Neural cell (in vitro differentiated cells): ENCODE measurements around the gene CAP2. TPM values are rescaled to one million over a fixed set of nuclear protein-coding genes. Genes with fewer than 3 reads are reported as not detected.
"Not testable (repeated sequence)": the region's sequence is repeated elsewhere in the genome, so short reads cannot be mapped to it uniquely, and the experiment has no call there.

Experiments
- H2AFZ ChIP-seq: fragments of 200-600, 300-800 bp; sonication (generic), shearing (Covaris generic); 2 replicates; pipeline ENCODE4 v1.6.0; 2014; ENCODE audit warnings: low read depth, mild to moderate bottlenecking, antibody characterized with exemption, low read length, moderate library complexity
- H3F3A ChIP-seq: fragments of 200-600 bp; shearing (Covaris generic); 2 replicates; pipeline ENCODE4 v1.6.1; 2016; ENCODE audit warnings: mild to moderate bottlenecking, moderate library complexity, mixed read lengths, antibody characterized with exemption, low read length; ENCODE audit not compliant: insufficient read depth, poor library complexity, severe bottlenecking
- H3K27ac ChIP-seq: fragments of 200-600, 300-800 bp; sonication (generic), shearing (Covaris generic); 2 replicates; pipeline ENCODE4 v1.5.1; 2014; ENCODE audit warnings: mild to moderate bottlenecking, low read length, moderate library complexity
- H3K27me3 ChIP-seq: fragments of 300-800, 200-600 bp; sonication (generic), shearing (Covaris generic); 2 replicates; pipeline ENCODE4 v1.6.0; 2014; ENCODE audit warnings: mild to moderate bottlenecking, low read depth, low read length, moderate library complexity; ENCODE audit not compliant: insufficient read depth
- H3K36me3 ChIP-seq: fragments of 300-800, 200-600 bp; sonication (generic), shearing (Covaris generic); 2 replicates; pipeline ENCODE4 v1.5.1; 2014; ENCODE audit warnings: mild to moderate bottlenecking, antibody characterized with exemption, low read length, moderate library complexity; ENCODE audit not compliant: insufficient read depth
- H3K4me2 ChIP-seq: fragments of 300-800, 200-600 bp; sonication (generic), shearing (Covaris generic); 2 replicates; pipeline ENCODE4 v1.6.0; 2014; ENCODE audit warnings: mild to moderate bottlenecking, low read length
- H3K4me3 ChIP-seq: fragments of 300-800, 200-600 bp; sonication (generic), shearing (Covaris generic); 2 replicates; pipeline ENCODE4 v1.5.1; 2014; ENCODE audit warnings: mild to moderate bottlenecking, low read length, moderate library complexity
- H3K79me2 ChIP-seq: fragments of 200-600 bp; shearing (Covaris generic); replicated peaks from 2 replicates; pipeline ENCODE4 v1.6.0; 2014; ENCODE audit warnings: mild to moderate bottlenecking, low read length, moderate library complexity; ENCODE audit not compliant: insufficient read depth
- H3K9ac ChIP-seq: fragments of 300-800, 200-600 bp; sonication (generic), shearing (Covaris generic); 2 replicates; pipeline ENCODE4 v1.6.1; 2016; ENCODE audit warnings: mild to moderate bottlenecking, low read length, mixed read lengths
- H3K9me2 ChIP-seq: fragments of 200-600 bp; shearing (Covaris generic); 2 replicates; pipeline ENCODE4 v1.6.1; 2016; ENCODE audit warnings: mild to moderate bottlenecking, low read length, mixed read lengths; ENCODE audit not compliant: insufficient read depth
- H3K9me3 ChIP-seq: fragments of 200-600, 300-800 bp; sonication (generic), shearing (Covaris generic); 2 replicates; pipeline ENCODE4 v1.6.1; 2016; ENCODE audit warnings: mild to moderate bottlenecking, mixed run types, low read length, moderate library complexity, mixed read lengths
- H4K20me1 ChIP-seq: fragments of 200-600 bp; shearing (Covaris generic); 2 replicates; pipeline ENCODE4 v1.6.1; 2016; ENCODE audit warnings: mild to moderate bottlenecking, mixed run types; ENCODE audit not compliant: insufficient read depth
- CTCF ChIP-seq: fragments of 450-650 bp; IDR thresholded peaks from 2 replicates; pipeline ENCODE4 v1.5.1; 2014; ENCODE audit warnings: antibody characterized with exemption, mild to moderate bottlenecking, moderate library complexity; ENCODE audit not compliant: poor library complexity, severe bottlenecking
- EP300 ChIP-seq: fragments of 450-650 bp; conservative IDR thresholded peaks from 2 replicates; pipeline ENCODE4 v1.6.1; 2014; ENCODE audit warnings: antibody characterized with exemption, mild to moderate bottlenecking, moderate library complexity; ENCODE audit not compliant: poor library complexity, severe bottlenecking
- EZH2 ChIP-seq: fragments of 200-600, 300-800 bp; shearing (Covaris generic), sonication (generic); IDR thresholded peaks from 2 replicates; pipeline ENCODE4 v1.6.1; 2014; ENCODE audit warnings: antibody characterized with exemption, low read length, borderline replicate concordance, mild to moderate bottlenecking; ENCODE audit not compliant: insufficient read depth, poor library complexity, severe bottlenecking
- MXI1 ChIP-seq: fragments of 450-650 bp; conservative IDR thresholded peaks from 2 replicates; pipeline ENCODE4 v1.6.1; 2014; ENCODE audit warnings: antibody characterized with exemption, mild to moderate bottlenecking; ENCODE audit not compliant: poor library complexity, severe bottlenecking
- POLR2AphosphoS5 ChIP-seq: IDR thresholded peaks from 2 replicates; pipeline ENCODE4 v1.6.1; 2012
- RAD21 ChIP-seq: fragments of 450-650 bp; conservative IDR thresholded peaks from 2 replicates; pipeline ENCODE4 v1.6.1; 2014; ENCODE audit warnings: antibody characterized with exemption, mild to moderate bottlenecking, moderate library complexity
- REST ChIP-seq: IDR thresholded peaks from 2 replicates; pipeline ENCODE4 v1.6.1; 2012; ENCODE audit warnings: borderline replicate concordance
- SMC3 ChIP-seq: fragments of 450-650 bp; conservative IDR thresholded peaks from 2 replicates; pipeline ENCODE4 v1.6.1; 2014; ENCODE audit warnings: antibody characterized with exemption, mild to moderate bottlenecking, moderate library complexity; ENCODE audit not compliant: poor library complexity
- TAF1 ChIP-seq: IDR thresholded peaks from 2 replicates; pipeline ENCODE4 v1.6.1; 2012; ENCODE audit warnings: low read depth
- polyA plus RNA-seq: library from polyadenylated mRNA; depleted of rRNA; stranded (reverse); fragments of >200 nt; gene quantifications from 2 replicates; pipeline ENCODE4 v1.2.3, GENCODE V29; 2014

CAP2 gene
- polyA plus RNA-seq, 1 donor from 2014 or later = 13.4 TPM

GRCh38 chr6:17413313-17413750 lies 19.9 kb downstream of the CAP2 start:
- H3K9ac ChIP-seq = no peak overlapping the region
- no peaks in the 10 kb centered on the region for H3K36me3 ChIP-seq
- TF ChIP-seq RAD21 (no peak), SMC3 (no peak), EZH2 (no peak), TAF1 (no peak), MXI1 (no peak), CTCF (no peak), REST (no peak), EP300 (no peak), POLR2AphosphoS5 (no peak)
- no peak overlapping the region for H3K27ac ChIP-seq
- H3K4me2 ChIP-seq = no peak overlapping the region
- no peaks in the 10 kb centered on the region for H3K27me3 ChIP-seq
- H3K79me2 ChIP-seq = no peaks in the 10 kb centered on the region
- H3K4me3 ChIP-seq = no peak overlapping the region
- no peak overlapping the region for H2AFZ ChIP-seq
- H3K9me2 ChIP-seq = no peaks in the 10 kb centered on the region
- no peaks in the 10 kb centered on the region for H4K20me1 ChIP-seq
- no peaks in the 10 kb centered on the region for H3F3A ChIP-seq
- H3K9me3 ChIP-seq = no peaks in the 10 kb centered on the region

GRCh38 chr6:17414395-17414794 lies 21.0 kb downstream of the CAP2 start:
- not testable (repeated sequence) for H3K36me3 ChIP-seq, H3K9me2 ChIP-seq, H3K4me3 ChIP-seq, H3F3A ChIP-seq, H3K27ac ChIP-seq, H3K9ac ChIP-seq, H3K27me3 ChIP-seq, H3K9me3 ChIP-seq, H3K4me2 ChIP-seq, H4K20me1 ChIP-seq, H2AFZ ChIP-seq, H3K79me2 ChIP-seq

- no peak overlapping the region for H3K4me2 ChIP-seq
- no peaks in the 10 kb centered on the region for H3F3A ChIP-seq
- H3K27me3 ChIP-seq = no peaks in the 10 kb centered on the region
- H3K9ac ChIP-seq = no peak overlapping the region
- H3K27ac ChIP-seq = no peak overlapping the region
- H2AFZ ChIP-seq = no peak overlapping the region
- H3K79me2 ChIP-seq = no peaks in the 10 kb centered on the region
- H4K20me1 ChIP-seq = no peaks in the 10 kb centered on the region
- H3K9me3 ChIP-seq = no peaks in the 10 kb centered on the region
- H3K36me3 ChIP-seq = no peaks in the 10 kb centered on the region
- TF ChIP-seq EZH2 = no peak
- no peak for TF ChIP-seq MXI1
- no peak for TF ChIP-seq REST
- TF ChIP-seq TAF1 = no peak
- TF ChIP-seq RAD21 = no peak
- TF ChIP-seq SMC3 = no peak
- no peak for TF ChIP-seq EP300
- TF ChIP-seq POLR2AphosphoS5 = no peak
- no peak for TF ChIP-seq CTCF
- H3K4me3 ChIP-seq = no peak overlapping the region
- H3K9me2 ChIP-seq = no peaks in the 10 kb centered on the region
These were observed 21.9 kb downstream of the CAP2 start for GRCh38 chr6:17415321-17415720.
